Endothelial cell of umbilical vein (primary cell): ENCODE data around the gene LDLRAD4. TPM values are rescaled to one million over a fixed set of nuclear protein-coding genes. Genes with fewer than 3 reads are reported as not detected.

Experiments used
- BruUV-seq: library from RNA; stranded (reverse); fragments of 400-500 nt; replicated peaks from 2 replicates; lab custom pipeline; 2021; lab: Mats Ljungman, UMichigan
- CTCF ChIA-PET: fragments of 300-600, 350-600 bp; sonication (Branson Sonifier 250); formaldehyde crosslinking; loops from one replicate; lab custom pipeline; 2021; ENCODE audit warnings: antibody characterized with exemption, inconsistent platforms; lab: Charles Lee
- POLR2A ChIA-PET: fragments of 300-600, 350-600 bp; sonication (Branson Sonifier 250); formaldehyde crosslinking; loops from one replicate; lab custom pipeline; 2021; ENCODE audit warnings: antibody characterized with exemption, inconsistent platforms; lab: Charles Lee
- DNase-seq: peaks from one replicate; pipeline ENCODE4 v3.0.0-alpha.2; 2011; ENCODE audit warnings: low read depth, low spot score
- FAIRE-seq: peaks from 2 replicates; lab custom pipeline; 2011; peaks lifted over from hg19 to GRCh38; lab: Jason Lieb, UNC
- H2AFZ ChIP-seq: 2 replicates; pipeline ENCODE4 v1.6.0; 2012; ENCODE audit warnings: low read depth, low read length, control low read depth, inconsistent platforms
- H3K27ac ChIP-seq: 2 replicates; pipeline ENCODE4 v1.5.1; 2011; ENCODE audit warnings: low read depth, mild to moderate bottlenecking, control low read depth, low read length, moderate library complexity; ENCODE audit not compliant: insufficient read depth
- H3K27me3 ChIP-seq, 2 experiments: 2 replicates each; pipeline versions ENCODE4 v1.6.0 to v1.6.1; 2011; ENCODE audit warnings: low read length in 2 of 2, mixed read lengths in 1 of 2; ENCODE audit not compliant: control insufficient read depth in 2 of 2, insufficient read depth in 2 of 2
- H3K36me3 ChIP-seq, 2 experiments: 2 replicates in 1 of 2; 3 replicates in 1 of 2; pipeline ENCODE4 v1.5.1; 2011; ENCODE audit warnings: low read length in 2 of 2, mild to moderate bottlenecking in 1 of 2, moderate library complexity in 1 of 2; ENCODE audit not compliant: control insufficient read depth in 2 of 2, insufficient read depth in 2 of 2; ENCODE audit errors: extremely low read depth in 1 of 2
- H3K4me1 ChIP-seq: 3 replicates; pipeline ENCODE4 v1.5.1; 2011; ENCODE audit warnings: mild to moderate bottlenecking, low read length; ENCODE audit not compliant: control insufficient read depth, insufficient read depth; ENCODE audit errors: extremely low read depth
- H3K4me2 ChIP-seq: 2 replicates; pipeline ENCODE4 v1.6.1; 2011; ENCODE audit warnings: low read length, control low read depth, mixed read lengths; ENCODE audit not compliant: insufficient read depth
- H3K4me3 ChIP-seq, 3 experiments: fragments of 200-600 bp in 1 of 3; sonication (generic), shearing (Covaris generic) in 1 of 3; replicated peaks in 1 of 3; 2 replicates each; pipeline ENCODE4 v1.5.1; 2011 to 2016; ENCODE audit warnings: control low read depth in 3 of 3, low read length in 3 of 3, mild to moderate bottlenecking in 2 of 3, inconsistent platforms in 1 of 3, low read depth in 1 of 3, moderate library complexity in 1 of 3; ENCODE audit not compliant: insufficient read depth in 1 of 3
- H3K79me2 ChIP-seq: 2 replicates; pipeline ENCODE4 v1.6.0; 2012; ENCODE audit warnings: low read length, inconsistent platforms; ENCODE audit not compliant: control insufficient read depth, insufficient read depth
- H3K9ac ChIP-seq: replicated peaks from 2 replicates; pipeline ENCODE3; 2011; ENCODE audit warnings: low read length, control low read depth; ENCODE audit not compliant: insufficient read depth; ENCODE audit errors: extremely low read depth
- H3K9me1 ChIP-seq: replicated peaks from 3 replicates; pipeline ENCODE4 v1.6.0; 2011; ENCODE audit warnings: mild to moderate bottlenecking, low read length; ENCODE audit not compliant: control insufficient read depth, insufficient read depth; ENCODE audit errors: extremely low read depth
- H3K9me3 ChIP-seq: replicated peaks from 2 replicates; pipeline ENCODE4 v1.5.1; 2012; ENCODE audit warnings: low read length, inconsistent platforms; ENCODE audit not compliant: control insufficient read depth, insufficient read depth
- H4K20me1 ChIP-seq: replicated peaks from 2 replicates; pipeline ENCODE3; 2011; ENCODE audit warnings: mild to moderate bottlenecking, low read length; ENCODE audit not compliant: control insufficient read depth, insufficient read depth; ENCODE audit errors: extremely low read depth
- CTCF ChIP-seq, 2 donors: IDR thresholded peaks; 1 replicate in 1 of 2; 2 replicates in 1 of 2; pipeline ENCODE4 v1.5.1; 2011; ENCODE audit warnings: low read length in 2 of 2, mild to moderate bottlenecking in 2 of 2, moderate library complexity in 2 of 2, control low read depth in 1 of 2, inconsistent platforms in 1 of 2, low read depth in 1 of 2; ENCODE audit not compliant: insufficient read depth in 1 of 2; ENCODE audit errors: extremely low read depth in 1 of 2
- EZH2 ChIP-seq: IDR thresholded peaks from 2 replicates; pipeline ENCODE4 v1.6.1; 2012; ENCODE audit warnings: borderline replicate concordance, low read depth, mild to moderate bottlenecking, moderate library complexity, low read length, inconsistent platforms; ENCODE audit not compliant: severe bottlenecking
- FOS ChIP-seq: IDR thresholded peaks from 2 replicates; pipeline ENCODE4 v1.6.1; 2011; ENCODE audit warnings: mild to moderate bottlenecking, low read length, moderate library complexity, borderline replicate concordance; ENCODE audit not compliant: insufficient read depth
- GATA2 ChIP-seq: IDR thresholded peaks from 2 replicates; pipeline ENCODE4 v1.7.0; 2011; ENCODE audit warnings: low read depth, mild to moderate bottlenecking, moderate library complexity, mixed read lengths, low read length; ENCODE audit not compliant: insufficient read length, insufficient read depth
- JUN ChIP-seq: IDR thresholded peaks from 2 replicates; pipeline ENCODE4 v1.6.1; 2011; ENCODE audit warnings: borderline replicate concordance, low read depth; ENCODE audit not compliant: insufficient read length, insufficient read depth
- MYC ChIP-seq: IDR thresholded peaks from one replicate; pipeline ENCODE4 v1.6.1; 2011; ENCODE audit warnings: mild to moderate bottlenecking, low read depth, low read length
- POLR2A ChIP-seq: IDR thresholded peaks from 2 replicates; pipeline ENCODE4 v1.6.1; 2012; ENCODE audit warnings: low read depth, mild to moderate bottlenecking, control low read depth, low read length
- POLR2AphosphoS5 ChIP-seq: IDR thresholded peaks from 2 replicates; pipeline ENCODE4 v1.6.1; 2012; ENCODE audit warnings: low read depth, mild to moderate bottlenecking, control low read depth, low read length, moderate library complexity; ENCODE audit not compliant: insufficient read depth
- dilution Hi-C: fragments of 300-500 bp; cut with MboI; formaldehyde crosslinking; loops from one replicate; pipeline ENCODE4 v1.15.0; 2019; ENCODE audit warnings: low sequenced_read_pairs; ENCODE audit not compliant: extremely low pct_ligation_motif_present
- intact Hi-C: fragments of 100-400 bp; cut with micrococcal nuclease; formaldehyde crosslinking; loops from one replicate; pipeline ENCODE4 v1.10.0; 2022
- polyA plus RNA-seq, 4 experiments: library from polyadenylated mRNA; depleted of rRNA in 3 of 4; stranded (reverse) in 3 of 4; unstranded in 1 of 4; fragments of >200 nt; gene quantifications; 2 replicates each; pipeline versions ENCODE4 v1.2.1 to v1.2.3, GENCODE V29; 2011 to 2012; ENCODE audit warnings: missing spikeins in 1 of 4
- total RNA-seq: library from RNA; stranded (reverse); gene quantifications from 2 replicates; pipeline ENCODE4 v1.2.3, GENCODE V29; 2021
- TF ChIP-seq, protein P1 (sequence below): IDR thresholded peaks from 2 replicates; pipeline ENCODE4 v1.6.1; 2011; ENCODE audit not compliant: insufficient read depth, insufficient read length

Gene LDLRAD4
- total and polyA plus RNA-seq, 2 donors (not counting 3 experiments of a cell fraction or from before 2014, with no cell fraction given), result 5.2 to 6.5 TPM

GRCh38 chr18:13300029-13300428, 81.5 kb downstream of the LDLRAD4 start:
- no peaks in the 10 kb centered on the region for H3K9me1 ChIP-seq
- TF ChIP-seq CTCF (IDR thresholded peaks at IDR 0.05; ENCODE audit: extremely low read depth in 1 of 2, insufficient read depth in 1 of 2, low read depth in 1 of 2, low read length in 2 of 2), result no peak
- no peak for TF ChIP-seq POLR2AphosphoS5
- TF ChIP-seq JUN, result no peak
- no peak for TF ChIP-seq POLR2A
- no peak for TF ChIP-seq GATA2
- TF ChIP-seq, protein P1, sequence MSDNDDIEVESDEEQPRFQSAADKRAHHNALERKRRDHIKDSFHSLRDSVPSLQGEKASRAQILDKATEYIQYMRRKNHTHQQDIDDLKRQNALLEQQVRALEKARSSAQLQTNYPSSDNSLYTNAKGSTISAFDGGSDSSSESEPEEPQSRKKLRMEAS, result no peak
- TF ChIP-seq MYC, result no peak
- no peak for TF ChIP-seq FOS
- TF ChIP-seq EZH2, result no peak
- no peaks in the 10 kb centered on the region for H3K9me3 ChIP-seq
- no peak overlapping the region for H3K27ac ChIP-seq
- no peaks in the 10 kb centered on the region for H3K79me2 ChIP-seq
- BruUV-seq, result no TSS peak
- no peak overlapping the region for H3K4me3 ChIP-seq
- CTCF ChIA-PET, result no interaction called here
- no peaks in the 10 kb centered on the region for H3K4me1 ChIP-seq
- FAIRE-seq (no peak), DNase-seq (no peak)
- no peaks in the 10 kb centered on the region for H3K36me3 ChIP-seq
- dilution Hi-C loops, result no loop called here
- no peaks in the 10 kb centered on the region for H4K20me1 ChIP-seq
- H3K9ac ChIP-seq, result no peak overlapping the region
- POLR2A ChIA-PET, result no interaction called here
- no peak overlapping the region for H2AFZ ChIP-seq
- intact Hi-C loops, result no loop called here
- no peak overlapping the region for H3K4me2 ChIP-seq
- H3K27me3 ChIP-seq, result peaks cover 0 to 1% of the 10 kb centered on the region in 2 experiments
